GM23338 (cell line): Measurements from ENCODE around the gene LRRC4. TPM values are rescaled to one million over a fixed set of nuclear protein-coding genes. Genes with fewer than 3 reads are reported as not detected.

Experiments used
- ATAC-seq: fragments of 200-7000 bp; cut with Tn5 transposase; 3 replicates; pipeline ENCODE4 v1.9.1; 2020
- DNase-seq: peaks from one replicate; pipeline ENCODE4 v3.0.0-alpha.2; 2015; ENCODE audit warnings: low spot score
- H2AFZ ChIP-seq: fragments of 200-600 bp; sonication (generic); 2 replicates; pipeline ENCODE4 v1.8.0; 2016; ENCODE audit warnings: antibody characterized with exemption, mild to moderate bottlenecking, moderate library complexity
- H3F3A ChIP-seq: fragments of 200-600 bp; sonication (generic); replicated peaks from 2 replicates; pipeline ENCODE4 v1.8.0; 2017; ENCODE audit warnings: antibody characterized with exemption, mixed run types, low read depth
- H3K27ac ChIP-seq: fragments of 200-600 bp; sonication (generic); 2 replicates; pipeline ENCODE4 v1.6.1; 2016; ENCODE audit warnings: low read depth
- H3K27me3 ChIP-seq: fragments of 200-600 bp; sonication (generic); 2 replicates; pipeline ENCODE4 v1.8.0; 2016; ENCODE audit warnings: mild to moderate bottlenecking, mixed run types, moderate library complexity; ENCODE audit not compliant: insufficient read depth
- H3K36me3 ChIP-seq: fragments of 200-600 bp; sonication (generic); 2 replicates; pipeline ENCODE4 v1.8.0; 2016; ENCODE audit warnings: mild to moderate bottlenecking; ENCODE audit not compliant: insufficient read depth
- H3K4me1 ChIP-seq: fragments of 200-600 bp; sonication (generic); 2 replicates; pipeline ENCODE4 v1.8.0; 2016; ENCODE audit warnings: mild to moderate bottlenecking, moderate library complexity; ENCODE audit not compliant: insufficient read depth
- H3K4me2 ChIP-seq: fragments of 200-600 bp; sonication (generic); 2 replicates; pipeline ENCODE4 v1.7.1; 2017; ENCODE audit warnings: mixed run types
- H3K4me3 ChIP-seq: fragments of 200-600 bp; sonication (generic); 2 replicates; pipeline ENCODE4 v1.6.1; 2016; ENCODE audit warnings: mixed run types
- H3K79me2 ChIP-seq: fragments of 200-600 bp; sonication (generic); replicated peaks from 2 replicates; pipeline ENCODE4 v1.8.0; 2017; ENCODE audit warnings: mild to moderate bottlenecking; ENCODE audit not compliant: insufficient read depth
- H3K9me2 ChIP-seq: fragments of 200-600 bp; sonication (generic); 2 replicates; pipeline ENCODE4 v1.8.0; 2017; ENCODE audit not compliant: insufficient read depth
- H4K20me1 ChIP-seq: fragments of 200-600 bp; sonication (generic); replicated peaks from 2 replicates; pipeline ENCODE4 v1.8.0; 2017; ENCODE audit warnings: mild to moderate bottlenecking; ENCODE audit not compliant: insufficient read depth
- H3K27ac Mint-ChIP-seq: 2 replicates; pipeline ENCODE4 v1.8.0; 2020; ENCODE audit warnings: inconsistent platforms, mild to moderate bottlenecking, moderate library complexity, mixed read lengths
- H3K27me3 Mint-ChIP-seq: 3 replicates; pipeline ENCODE4 v1.8.0; 2022; ENCODE audit warnings: low read depth, mild to moderate bottlenecking, moderate library complexity, mixed read lengths, inconsistent platforms; ENCODE audit not compliant: insufficient read depth, poor library complexity
- H3K36me3 Mint-ChIP-seq: 3 replicates; pipeline ENCODE4 v1.8.0; 2021; ENCODE audit warnings: low read depth, mild to moderate bottlenecking, inconsistent platforms, moderate library complexity, mixed read lengths
- H3K4me1 Mint-ChIP-seq: 3 replicates; pipeline ENCODE4 v1.8.0; 2020; ENCODE audit warnings: mild to moderate bottlenecking, inconsistent platforms, mixed read lengths
- H3K4me3 Mint-ChIP-seq: 3 replicates; pipeline ENCODE4 v1.8.0; 2021; ENCODE audit warnings: moderate library complexity, mild to moderate bottlenecking, inconsistent platforms, mixed read lengths
- H3K9me3 Mint-ChIP-seq: 3 replicates; pipeline ENCODE4 v1.8.0; 2020; ENCODE audit warnings: moderate library complexity, mild to moderate bottlenecking, inconsistent platforms, mixed read lengths
- EZH2 ChIP-seq: fragments of 200-600 bp; sonication (generic); IDR thresholded peaks from one replicate; pipeline ENCODE4 v1.8.0; 2017; ENCODE audit warnings: antibody characterized with exemption, mild to moderate bottlenecking, low read depth; ENCODE audit not compliant: unreplicated experiment
- JUNB ChIP-seq: IDR thresholded peaks from one replicate; pipeline ENCODE4 v1.6.1; 2016; ENCODE audit warnings: antibody characterized with exemption; ENCODE audit not compliant: unreplicated experiment
- POLR2AphosphoS5 ChIP-seq: IDR thresholded peaks from 2 replicates; pipeline ENCODE4 v1.6.1; 2016; ENCODE audit warnings: antibody characterized with exemption, low read depth
- ZNF331 ChIP-seq: fragments of 250-450 bp; sonication (Bioruptor Pico); IDR thresholded peaks from 2 replicates; pipeline ENCODE4 v1.5.0; 2020; ENCODE audit warnings: low read depth, mild to moderate bottlenecking, moderate library complexity
- long read RNA-seq: library from polyadenylated mRNA; unstranded; transcript quantifications from one replicate; pipeline ENCODE4 v2.0.0, GENCODE V29; 2020; ENCODE audit not compliant: unreplicated experiment
- polyA plus RNA-seq: library from polyadenylated mRNA; unstranded; fragments of >200 nt; fragmentation: Nextera tagmentation; extraction: Ambion mirVana; gene quantifications from 2 replicates; pipeline ENCODE4 v1.2.1, GENCODE V29; 2016
- total RNA-seq: library from RNA; depleted of rRNA; stranded (reverse); fragments of >200 nt; shearing (Covaris generic); gene quantifications from 2 replicates; pipeline ENCODE4 v1.2.3, GENCODE V29; 2014; rRNA removed
- TF ChIP-seq, protein P1 (sequence below): fragments of 250-450 bp; sonication (Bioruptor Pico); IDR thresholded peaks from 2 replicates; pipeline ENCODE4 v1.5.0; 2020; ENCODE audit warnings: mild to moderate bottlenecking, moderate library complexity
- TF ChIP-seq, protein P2 (sequence below): IDR thresholded peaks from one replicate; pipeline ENCODE4 v1.6.1; 2018; ENCODE audit warnings: antibody characterized with exemption; ENCODE audit not compliant: unreplicated experiment

LRRC4 gene, protein sequence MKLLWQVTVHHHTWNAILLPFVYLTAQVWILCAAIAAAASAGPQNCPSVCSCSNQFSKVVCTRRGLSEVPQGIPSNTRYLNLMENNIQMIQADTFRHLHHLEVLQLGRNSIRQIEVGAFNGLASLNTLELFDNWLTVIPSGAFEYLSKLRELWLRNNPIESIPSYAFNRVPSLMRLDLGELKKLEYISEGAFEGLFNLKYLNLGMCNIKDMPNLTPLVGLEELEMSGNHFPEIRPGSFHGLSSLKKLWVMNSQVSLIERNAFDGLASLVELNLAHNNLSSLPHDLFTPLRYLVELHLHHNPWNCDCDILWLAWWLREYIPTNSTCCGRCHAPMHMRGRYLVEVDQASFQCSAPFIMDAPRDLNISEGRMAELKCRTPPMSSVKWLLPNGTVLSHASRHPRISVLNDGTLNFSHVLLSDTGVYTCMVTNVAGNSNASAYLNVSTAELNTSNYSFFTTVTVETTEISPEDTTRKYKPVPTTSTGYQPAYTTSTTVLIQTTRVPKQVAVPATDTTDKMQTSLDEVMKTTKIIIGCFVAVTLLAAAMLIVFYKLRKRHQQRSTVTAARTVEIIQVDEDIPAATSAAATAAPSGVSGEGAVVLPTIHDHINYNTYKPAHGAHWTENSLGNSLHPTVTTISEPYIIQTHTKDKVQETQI
- total RNA-seq, result 3.6 and 5.2 TPM in 2 replicates
- 1.7 and 1.9 TPM in 2 replicates for polyA plus RNA-seq
- long read RNA-seq, partial matches to known transcripts, result 0 of 2 reads
- long read RNA-seq, other reads (novel, unspliced or antisense), result 2 of 2 reads

- Histone ChIP-seq H3F3A (no peaks in the 10 kb centered on the region), H3K27ac (no peak within 1 kb of the TSS), H3K27me3 (peaks cover 31% of the 10 kb centered on the region), H3K9me2 (peaks cover 5% of the 10 kb centered on the region; the same call in 1 of the 2 replicates), H3K36me3 (no peaks in the 10 kb centered on the region), H2AFZ (no peak within 1 kb of the TSS), H3K4me2 (peak within 1 kb of the TSS; percentile 96), H3K79me2 (peaks cover 31% of the 10 kb centered on the region), H3K4me1 (peaks cover 35% of the 10 kb centered on the region), H3K4me3 (peak within 1 kb of the TSS; percentile 82), H4K20me1 (peaks cover 33% of the 10 kb centered on the region)
- peaks cover 30% of the 10 kb centered on the region for H3K36me3 Mint-ChIP-seq
- peak within 1 kb of the TSS; percentile 90 for H3K4me3 Mint-ChIP-seq
- no peaks in the 10 kb centered on the region; the same call in 2 of the 3 replicates for H3K9me3 Mint-ChIP-seq
- H3K27me3 Mint-ChIP-seq, result peaks cover 33% of the 10 kb centered on the region
- DNase-seq, result peak; percentile 81
- peak; percentile 25 for ATAC-seq
- peaks cover 47% of the 10 kb centered on the region for H3K4me1 Mint-ChIP-seq
- TF ChIP-seq ZNF331 (no peak), POLR2AphosphoS5 (0 out of 2 replicates have a peak, but pooled peaks have one; percentile 22), EZH2 (peak; percentile 47)
- H3K27ac Mint-ChIP-seq, result peak within 1 kb of the TSS; percentile 91
Observed at GRCh38 chr7:128030654-128031611, at the start of gene LRRC4. TSS of gene LRRC4 (minus strand) at chr7:128031437. CDS start at chr7:128030640, 797 bp downstream.

DNA sequence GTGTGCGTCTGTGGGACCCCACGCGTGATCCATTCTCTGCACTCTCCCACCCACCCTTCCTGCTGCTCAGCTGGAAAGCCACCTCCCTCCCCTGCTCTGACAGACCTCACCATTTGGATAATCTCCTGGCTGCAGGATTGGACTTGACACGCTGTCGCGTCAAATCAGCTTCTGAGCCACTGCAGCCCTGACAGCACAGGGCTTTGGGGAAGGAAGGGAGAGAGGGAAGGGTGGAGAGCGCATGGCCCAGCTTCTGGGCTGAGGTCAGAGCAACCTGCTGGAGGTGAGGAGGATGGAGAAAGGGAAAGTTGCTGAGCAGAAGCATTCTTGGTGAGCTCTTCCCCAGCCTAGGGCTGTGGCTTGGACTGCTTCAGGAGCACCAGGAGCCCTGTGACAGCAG, 48.9 kb upstream of the LRRC4 start:
- peaks cover 14% of the 10 kb centered on the region for H3K27me3 Mint-ChIP-seq
- H3K4me1 Mint-ChIP-seq, result peaks cover 11% of the 10 kb centered on the region; the same call in 2 of the 3 replicates
- H3K27ac Mint-ChIP-seq, result no peak overlapping the region
- no peak overlapping the region for H3K4me3 Mint-ChIP-seq
- Histone ChIP-seq H3K36me3 (no peaks in the 10 kb centered on the region; the same call in 1 of the 2 replicates), H3K4me2 (no peak overlapping the region), H2AFZ (no peak overlapping the region), H3K4me3 (no peak overlapping the region), H3K9me2 (no peaks in the 10 kb centered on the region), H4K20me1 (no peaks in the 10 kb centered on the region), H3K27ac (no peak overlapping the region), H3F3A (no peaks in the 10 kb centered on the region), H3K4me1 (no peaks in the 10 kb centered on the region), H3K27me3 (no peaks in the 10 kb centered on the region), H3K79me2 (no peaks in the 10 kb centered on the region)
- no peak for ATAC-seq
- H3K9me3 Mint-ChIP-seq, result no peaks in the 10 kb centered on the region
- DNase-seq, result no peak
- peaks cover 3% of the 10 kb centered on the region; the same call in 2 of the 3 replicates for H3K36me3 Mint-ChIP-seq
- no peak for TF ChIP-seq JUNB
- TF ChIP-seq, protein P1, sequence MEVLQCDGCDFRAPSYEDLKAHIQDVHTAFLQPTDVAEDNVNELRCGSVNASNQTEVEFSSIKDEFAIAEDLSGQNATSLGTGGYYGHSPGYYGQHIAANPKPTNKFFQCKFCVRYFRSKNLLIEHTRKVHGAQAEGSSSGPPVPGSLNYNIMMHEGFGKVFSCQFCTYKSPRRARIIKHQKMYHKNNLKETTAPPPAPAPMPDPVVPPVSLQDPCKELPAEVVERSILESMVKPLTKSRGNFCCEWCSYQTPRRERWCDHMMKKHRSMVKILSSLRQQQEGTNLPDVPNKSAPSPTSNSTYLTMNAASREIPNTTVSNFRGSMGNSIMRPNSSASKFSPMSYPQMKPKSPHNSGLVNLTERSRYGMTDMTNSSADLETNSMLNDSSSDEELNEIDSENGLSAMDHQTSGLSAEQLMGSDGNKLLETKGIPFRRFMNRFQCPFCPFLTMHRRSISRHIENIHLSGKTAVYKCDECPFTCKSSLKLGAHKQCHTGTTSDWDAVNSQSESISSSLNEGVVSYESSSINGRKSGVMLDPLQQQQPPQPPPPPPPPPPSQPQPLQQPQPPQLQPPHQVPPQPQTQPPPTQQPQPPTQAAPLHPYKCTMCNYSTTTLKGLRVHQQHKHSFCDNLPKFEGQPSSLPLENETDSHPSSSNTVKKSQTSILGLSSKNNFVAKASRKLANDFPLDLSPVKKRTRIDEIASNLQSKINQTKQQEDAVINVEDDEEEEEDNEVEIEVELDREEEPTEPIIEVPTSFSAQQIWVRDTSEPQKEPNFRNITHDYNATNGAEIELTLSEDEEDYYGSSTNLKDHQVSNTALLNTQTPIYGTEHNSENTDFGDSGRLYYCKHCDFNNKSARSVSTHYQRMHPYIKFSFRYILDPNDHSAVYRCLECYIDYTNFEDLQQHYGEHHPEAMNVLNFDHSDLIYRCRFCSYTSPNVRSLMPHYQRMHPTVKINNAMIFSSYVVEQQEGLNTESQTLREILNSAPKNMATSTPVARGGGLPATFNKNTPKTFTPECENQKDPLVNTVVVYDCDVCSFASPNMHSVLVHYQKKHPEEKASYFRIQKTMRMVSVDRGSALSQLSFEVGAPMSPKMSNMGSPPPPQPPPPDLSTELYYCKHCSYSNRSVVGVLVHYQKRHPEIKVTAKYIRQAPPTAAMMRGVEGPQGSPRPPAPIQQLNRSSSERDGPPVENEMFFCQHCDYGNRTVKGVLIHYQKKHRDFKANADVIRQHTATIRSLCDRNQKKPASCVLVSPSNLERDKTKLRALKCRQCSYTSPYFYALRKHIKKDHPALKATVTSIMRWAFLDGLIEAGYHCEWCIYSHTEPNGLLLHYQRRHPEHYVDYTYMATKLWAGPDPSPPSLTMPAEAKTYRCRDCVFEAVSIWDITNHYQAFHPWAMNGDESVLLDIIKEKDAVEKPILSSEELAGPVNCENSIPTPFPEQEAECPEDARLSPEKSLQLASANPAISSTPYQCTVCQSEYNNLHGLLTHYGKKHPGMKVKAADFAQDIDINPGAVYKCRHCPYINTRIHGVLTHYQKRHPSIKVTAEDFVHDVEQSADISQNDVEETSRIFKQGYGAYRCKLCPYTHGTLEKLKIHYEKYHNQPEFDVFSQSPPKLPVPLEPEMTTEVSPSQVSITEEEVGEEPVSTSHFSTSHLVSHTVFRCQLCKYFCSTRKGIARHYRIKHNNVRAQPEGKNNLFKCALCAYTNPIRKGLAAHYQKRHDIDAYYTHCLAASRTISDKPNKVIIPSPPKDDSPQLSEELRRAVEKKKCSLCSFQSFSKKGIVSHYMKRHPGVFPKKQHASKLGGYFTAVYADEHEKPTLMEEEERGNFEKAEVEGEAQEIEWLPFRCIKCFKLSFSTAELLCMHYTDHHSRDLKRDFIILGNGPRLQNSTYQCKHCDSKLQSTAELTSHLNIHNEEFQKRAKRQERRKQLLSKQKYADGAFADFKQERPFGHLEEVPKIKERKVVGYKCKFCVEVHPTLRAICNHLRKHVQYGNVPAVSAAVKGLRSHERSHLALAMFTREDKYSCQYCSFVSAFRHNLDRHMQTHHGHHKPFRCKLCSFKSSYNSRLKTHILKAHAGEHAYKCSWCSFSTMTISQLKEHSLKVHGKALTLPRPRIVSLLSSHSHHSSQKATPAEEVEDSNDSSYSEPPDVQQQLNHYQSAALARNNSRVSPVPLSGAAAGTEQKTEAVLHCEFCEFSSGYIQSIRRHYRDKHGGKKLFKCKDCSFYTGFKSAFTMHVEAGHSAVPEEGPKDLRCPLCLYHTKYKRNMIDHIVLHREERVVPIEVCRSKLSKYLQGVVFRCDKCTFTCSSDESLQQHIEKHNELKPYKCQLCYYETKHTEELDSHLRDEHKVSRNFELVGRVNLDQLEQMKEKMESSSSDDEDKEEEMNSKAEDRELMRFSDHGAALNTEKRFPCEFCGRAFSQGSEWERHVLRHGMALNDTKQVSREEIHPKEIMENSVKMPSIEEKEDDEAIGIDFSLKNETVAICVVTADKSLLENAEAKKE (CRISPR knock-in tag), result no peak
- TF ChIP-seq, protein P2, sequence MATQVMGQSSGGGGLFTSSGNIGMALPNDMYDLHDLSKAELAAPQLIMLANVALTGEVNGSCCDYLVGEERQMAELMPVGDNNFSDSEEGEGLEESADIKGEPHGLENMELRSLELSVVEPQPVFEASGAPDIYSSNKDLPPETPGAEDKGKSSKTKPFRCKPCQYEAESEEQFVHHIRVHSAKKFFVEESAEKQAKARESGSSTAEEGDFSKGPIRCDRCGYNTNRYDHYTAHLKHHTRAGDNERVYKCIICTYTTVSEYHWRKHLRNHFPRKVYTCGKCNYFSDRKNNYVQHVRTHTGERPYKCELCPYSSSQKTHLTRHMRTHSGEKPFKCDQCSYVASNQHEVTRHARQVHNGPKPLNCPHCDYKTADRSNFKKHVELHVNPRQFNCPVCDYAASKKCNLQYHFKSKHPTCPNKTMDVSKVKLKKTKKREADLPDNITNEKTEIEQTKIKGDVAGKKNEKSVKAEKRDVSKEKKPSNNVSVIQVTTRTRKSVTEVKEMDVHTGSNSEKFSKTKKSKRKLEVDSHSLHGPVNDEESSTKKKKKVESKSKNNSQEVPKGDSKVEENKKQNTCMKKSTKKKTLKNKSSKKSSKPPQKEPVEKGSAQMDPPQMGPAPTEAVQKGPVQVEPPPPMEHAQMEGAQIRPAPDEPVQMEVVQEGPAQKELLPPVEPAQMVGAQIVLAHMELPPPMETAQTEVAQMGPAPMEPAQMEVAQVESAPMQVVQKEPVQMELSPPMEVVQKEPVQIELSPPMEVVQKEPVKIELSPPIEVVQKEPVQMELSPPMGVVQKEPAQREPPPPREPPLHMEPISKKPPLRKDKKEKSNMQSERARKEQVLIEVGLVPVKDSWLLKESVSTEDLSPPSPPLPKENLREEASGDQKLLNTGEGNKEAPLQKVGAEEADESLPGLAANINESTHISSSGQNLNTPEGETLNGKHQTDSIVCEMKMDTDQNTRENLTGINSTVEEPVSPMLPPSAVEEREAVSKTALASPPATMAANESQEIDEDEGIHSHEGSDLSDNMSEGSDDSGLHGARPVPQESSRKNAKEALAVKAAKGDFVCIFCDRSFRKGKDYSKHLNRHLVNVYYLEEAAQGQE, result no peak
